HCT116 (cell line): ENCODE data around the gene CETP. TPM values are rescaled to one million over a fixed set of nuclear protein-coding genes. Genes with fewer than 3 reads are reported as not detected.
A peak's percentile ranks its signal among the peaks of the same experiment; 100 is the strongest.

Experiments
- ATAC-seq: fragments of 200-7000 bp; cut with Tn5 transposase; 2 replicates; pipeline ENCODE4 v1.9.1; 2020; ENCODE audit warnings: mild to moderate bottlenecking, moderate library complexity
- BruUV-seq: library from RNA; stranded (reverse); fragments of 400-500 nt; replicated peaks from 2 replicates; lab custom pipeline; 2021; lab: Mats Ljungman, UMichigan
- CTCF ChIA-PET: fragments of 300-600 bp; sonication (Branson Sonifier 250); formaldehyde crosslinking; loops from one replicate; lab custom pipeline; 2021; ENCODE audit warnings: antibody characterized with exemption; lab: Charles Lee
- POLR2A ChIA-PET: fragments of 300-600, 350-600 bp; sonication (Branson Sonifier 250); formaldehyde crosslinking; loops from one replicate; lab custom pipeline; 2021; ENCODE audit warnings: antibody characterized with exemption; lab: Charles Lee
- RAD21 ChIA-PET, 2 experiments: fragments of 300-600 bp; sonication (Branson Sonifier 250); formaldehyde crosslinking; loops; one replicate each; lab custom pipeline; 2023; ENCODE audit warnings: low total read pairs in 2 of 2; ENCODE audit not compliant: uncharacterized antibody in 2 of 2, unreplicated experiment in 2 of 2, low non-redundant PET in 1 of 2; lab: Charles Lee
- DNase-seq: peaks from one replicate; pipeline ENCODE4 v3.0.0-alpha.2; 2010; ENCODE audit warnings: low read depth, low spot score
- H2AFZ ChIP-seq: fragments of 200-600 bp; shearing (Covaris generic), sonication (generic); 2 replicates; pipeline ENCODE4 v1.6.1; 2017; ENCODE audit warnings: low read depth, mixed run types, mixed read lengths, antibody characterized with exemption, low read length; ENCODE audit not compliant: poor library complexity, severe bottlenecking
- H3K27ac ChIP-seq: 2 replicates; pipeline ENCODE4 v1.5.1; 2012; ENCODE audit warnings: low read depth, low read length
- H3K27me3 ChIP-seq: fragments of 200-600 bp; sonication (generic); 2 replicates; pipeline ENCODE4 v1.6.1; 2016; ENCODE audit warnings: mixed run types, low read length, mixed read lengths; ENCODE audit not compliant: insufficient read depth
- H3K36me3 ChIP-seq, 2 experiments: fragments of 200-500 bp in 1 of 2; fragments of 200-600 bp in 1 of 2; sonication (Bioruptor generic) in 1 of 2; sonication (generic) in 1 of 2; 2 replicates each; pipeline versions ENCODE4 v1.5.1 to v1.6.1; 2014 to 2016; ENCODE audit warnings: low read length in 2 of 2, inconsistent platforms in 1 of 2, mixed read lengths in 1 of 2, mixed run types in 1 of 2; ENCODE audit not compliant: insufficient read depth in 2 of 2, control insufficient read depth in 1 of 2
- H3K4me1 ChIP-seq, 2 experiments: fragments of 200-600 bp in 1 of 2; sonication (generic) in 1 of 2; 2 replicates each; pipeline versions ENCODE4 v1.5.1 to v1.6.1; 2012 to 2017; ENCODE audit warnings: low read length in 2 of 2, inconsistent platforms in 1 of 2, mild to moderate bottlenecking in 1 of 2, mixed read lengths in 1 of 2, mixed run types in 1 of 2, moderate library complexity in 1 of 2; ENCODE audit not compliant: insufficient read depth in 2 of 2, control insufficient read depth in 1 of 2
- H3K4me2 ChIP-seq: fragments of 200-600 bp; sonication (generic); 2 replicates; pipeline ENCODE4 v1.6.1; 2017; ENCODE audit warnings: mixed run types, low read length, mixed read lengths
- H3K4me3 ChIP-seq, 2 experiments: fragments of 200-600 bp in 1 of 2; sonication (generic) in 1 of 2; replicated peaks in 1 of 2; 2 replicates each; pipeline ENCODE4 v1.5.1; 2011 to 2016; ENCODE audit warnings: low read length in 2 of 2, control low read depth in 1 of 2, low read depth in 1 of 2, mild to moderate bottlenecking in 1 of 2, mixed read lengths in 1 of 2, mixed run types in 1 of 2
- H3K79me2 ChIP-seq: fragments of 200-600 bp; sonication (generic); 2 replicates; pipeline ENCODE4 v1.6.1; 2017; ENCODE audit warnings: mild to moderate bottlenecking, mixed run types, low read length, moderate library complexity, mixed read lengths; ENCODE audit not compliant: insufficient read depth
- H3K9ac ChIP-seq: fragments of 200-600 bp; sonication (generic); 2 replicates; pipeline ENCODE4 v1.6.1; 2016; ENCODE audit warnings: low read length, mixed read lengths
- H3K9me2 ChIP-seq: fragments of 200-600 bp; sonication (generic), shearing (Covaris generic); 2 replicates; pipeline ENCODE4 v1.6.1; 2017; ENCODE audit warnings: mixed run types, mild to moderate bottlenecking, moderate library complexity; ENCODE audit not compliant: insufficient read depth
- H3K9me3 ChIP-seq, 2 experiments: fragments of 200-500 bp in 1 of 2; fragments of 200-600 bp in 1 of 2; sonication (Bioruptor generic) in 1 of 2; sonication (generic) in 1 of 2; 2 replicates each; pipeline ENCODE4 v1.6.1; 2014 to 2017; ENCODE audit warnings: low read length in 2 of 2, mixed read lengths in 2 of 2, inconsistent platforms in 1 of 2, low read depth in 1 of 2, mild to moderate bottlenecking in 1 of 2, mixed run types in 1 of 2, moderate library complexity in 1 of 2; ENCODE audit not compliant: control insufficient read depth in 1 of 2, insufficient read depth in 1 of 2
- H4K20me1 ChIP-seq: fragments of 200-600 bp; sonication (generic), shearing (Covaris generic); 2 replicates; pipeline ENCODE4 v1.6.1; 2017; ENCODE audit warnings: mixed run types, mild to moderate bottlenecking, moderate library complexity; ENCODE audit not compliant: insufficient read depth
- ATF3 ChIP-seq: IDR thresholded peaks from 2 replicates; pipeline ENCODE4 v1.6.1; 2012
- CBX3 ChIP-seq: IDR thresholded peaks from 2 replicates; pipeline ENCODE4 v1.6.1; 2012; ENCODE audit warnings: low read depth
- CEBPB ChIP-seq: IDR thresholded peaks from 2 replicates; pipeline ENCODE4 v1.6.1; 2012; ENCODE audit warnings: low read depth
- CTCF ChIP-seq, 3 experiments: fragments of 200-600 bp in 1 of 3; sonication (generic) in 1 of 3; IDR thresholded peaks in 2 of 3; conservative IDR thresholded peaks in 1 of 3; 2 replicates each; pipeline ENCODE4 v1.5.1; 2012 to 2017; ENCODE audit warnings: low read depth in 2 of 3, low read length in 2 of 3, antibody characterized with exemption in 1 of 3, borderline replicate concordance in 1 of 3, control low read depth in 1 of 3, mild to moderate bottlenecking in 1 of 3, mixed read lengths in 1 of 3, mixed run types in 1 of 3, moderate library complexity in 1 of 3; ENCODE audit not compliant: insufficient read depth in 1 of 3
- EGR1 ChIP-seq: IDR thresholded peaks from 2 replicates; pipeline ENCODE4 v1.6.1; 2012; ENCODE audit warnings: low read depth
- ELF1 ChIP-seq: IDR thresholded peaks from 2 replicates; pipeline ENCODE4 v1.6.1; 2012; ENCODE audit warnings: low read depth, borderline replicate concordance
- EZH2phosphoT487 ChIP-seq: fragments of 200-600 bp; IDR thresholded peaks from 2 replicates; pipeline ENCODE4 v1.6.1; 2018; ENCODE audit warnings: antibody characterized with exemption, borderline replicate concordance
- FOSL1 ChIP-seq: IDR thresholded peaks from 2 replicates; pipeline ENCODE4 v1.6.1; 2012; ENCODE audit warnings: low read depth
- JUND ChIP-seq: IDR thresholded peaks from 2 replicates; pipeline ENCODE4 v1.6.1; 2012
- MAX ChIP-seq: IDR thresholded peaks from 2 replicates; pipeline ENCODE4 v1.6.1; 2012
- POLR2A ChIP-seq: IDR thresholded peaks from 2 replicates; pipeline ENCODE4 v1.7.0; 2011; ENCODE audit warnings: borderline replicate concordance; ENCODE audit not compliant: insufficient read depth, insufficient read length; ENCODE audit errors: extremely low read depth
- RAD21 ChIP-seq: IDR thresholded peaks from 2 replicates; pipeline ENCODE4 v1.6.1; 2012; ENCODE audit warnings: low read depth, mild to moderate bottlenecking
- REST ChIP-seq: IDR thresholded peaks from 2 replicates; pipeline ENCODE4 v1.6.1; 2012; ENCODE audit warnings: low read depth
- SRF ChIP-seq: IDR thresholded peaks from 2 replicates; pipeline ENCODE4 v1.6.1; 2012; ENCODE audit warnings: low read depth
- YY1 ChIP-seq: IDR thresholded peaks from 2 replicates; pipeline ENCODE4 v1.6.1; 2011; ENCODE audit warnings: low read length, low read depth, moderate library complexity, mild to moderate bottlenecking; ENCODE audit not compliant: insufficient replicate concordance; ENCODE audit errors: extremely low read depth
- ZBTB33 ChIP-seq: IDR thresholded peaks from 2 replicates; pipeline ENCODE4 v1.6.1; 2011; ENCODE audit warnings: mild to moderate bottlenecking, low read length, moderate library complexity; ENCODE audit not compliant: insufficient replicate concordance; ENCODE audit errors: extremely low read depth
- ZFX ChIP-seq: fragments of 450-650 bp; IDR thresholded peaks from 2 replicates; pipeline ENCODE4 v1.6.1; 2017
- ZNF274 ChIP-seq: fragments of 200-500 bp; sonication (Bioruptor generic); IDR thresholded peaks from 2 replicates; pipeline ENCODE4 v1.6.1; 2014; ENCODE audit warnings: mild to moderate bottlenecking, low read depth, low read length, inconsistent platforms
- intact Hi-C: fragments of 100-400 bp; cut with micrococcal nuclease; formaldehyde crosslinking; loops from 2 replicates; pipeline ENCODE4 v1.10.0; 2022
- total RNA-seq: library from RNA; stranded (reverse); gene quantifications from one replicate; pipeline ENCODE4 v1.2.1, GENCODE V29; 2021; ENCODE audit not compliant: unreplicated experiment

CETP gene
- total RNA-seq, 1 experiment from 2014 or later: not detected

GRCh38 chr16:56946767-56947603, 14.8 kb upstream of the CETP start:
- Histone ChIP-seq H3K9me3 (no peaks in the 10 kb centered on the region), H3K79me2 (no peaks in the 10 kb centered on the region), H3K9ac (no peak overlapping the region), H3K36me3 (peaks cover 27 to 33% of the 10 kb centered on the region in 2 experiments; a peak in 3 of 4 replicates), H4K20me1 (no peaks in the 10 kb centered on the region), H2AFZ (no peak overlapping the region), H3K4me3 (no peak overlapping the region), H3K4me1 (peaks cover 0 to 3% of the 10 kb centered on the region in 2 experiments; a peak in 1 of 4 replicates), H3K4me2 (no peak overlapping the region), H3K9me2 (no peaks in the 10 kb centered on the region), H3K27me3 (no peaks in the 10 kb centered on the region), H3K27ac (no peak overlapping the region)
- ChIA-PET POLR2A (interaction anchor here (4.4 kb wide), 1 partner anchor 15 kb away, joined by 25 read pairs; the partner anchor contains the start of gene HERPUD1), RAD21 (no interaction called here), CTCF (interaction anchor here (1.2 kb wide), 1 partner anchor 18 kb away, joined by 5 read pairs; no protein-coding TSS in a partner anchor)
- no peak for DNase-seq
- intact Hi-C loops: no loop called here
- BruUV-seq: TSS peak; percentile 1
- ATAC-seq: no peak
- 0 out of 2 replicates have a peak, but pooled peaks have one; percentile 8 for TF ChIP-seq JUND
- TF ChIP-seq ATF3: no peak
- no peak for TF ChIP-seq POLR2A
- no peak for TF ChIP-seq CEBPB
- peak; percentile 76 for TF ChIP-seq SRF
- TF ChIP-seq ELF1: no peak
- TF ChIP-seq ZNF274: no peak
- TF ChIP-seq EZH2phosphoT487: no peak
- no peak for TF ChIP-seq YY1
- no peak for TF ChIP-seq RAD21
- TF ChIP-seq ZFX: no peak
- no peak for TF ChIP-seq CBX3
- no peak for TF ChIP-seq EGR1
- no peak for TF ChIP-seq CTCF (IDR thresholded peaks at IDR 0.05 in 2 of 3, conservative IDR thresholded peaks at IDR 0.05 in 1 of 3; ENCODE audit: borderline replicate concordance in 1 of 3, insufficient read depth in 1 of 3, low read depth in 2 of 3, low read length in 2 of 3)
- no peak for TF ChIP-seq FOSL1
- no peak for TF ChIP-seq ZBTB33
- no peak for TF ChIP-seq REST
- TF ChIP-seq MAX: no peak
